Measurements from ENCODE around the gene EBF4.

DNA sequence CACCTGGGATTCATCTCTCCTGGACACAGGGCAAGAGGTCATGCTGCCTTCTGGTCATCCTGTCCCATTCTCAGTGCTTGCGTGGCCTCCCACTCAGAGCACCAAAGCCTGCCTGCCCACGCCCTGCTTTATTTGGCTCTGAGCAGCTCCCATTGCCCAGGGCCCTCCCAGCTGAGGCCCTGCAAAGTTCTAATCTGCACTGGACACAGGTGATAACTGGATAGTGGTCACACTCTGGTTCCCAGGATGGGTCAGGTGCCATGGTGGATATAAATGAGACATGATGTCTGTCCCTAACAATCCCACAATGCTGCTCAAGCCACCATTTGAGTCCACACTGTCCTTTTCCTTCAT, 68.3 kb downstream of the EBF4 start:
- TF ChIP-seq CTCF (IDR thresholded peaks at IDR 0.05) (no peak), POLR2A (IDR thresholded peaks at IDR 0.05) (no peak)
